ENCODE data around the gene IL19.
"Not testable (repeated sequence)": the region's sequence is repeated elsewhere in the genome, so short reads cannot be mapped to it uniquely, and the experiment has no call there.

The IL19 gene

DNA sequence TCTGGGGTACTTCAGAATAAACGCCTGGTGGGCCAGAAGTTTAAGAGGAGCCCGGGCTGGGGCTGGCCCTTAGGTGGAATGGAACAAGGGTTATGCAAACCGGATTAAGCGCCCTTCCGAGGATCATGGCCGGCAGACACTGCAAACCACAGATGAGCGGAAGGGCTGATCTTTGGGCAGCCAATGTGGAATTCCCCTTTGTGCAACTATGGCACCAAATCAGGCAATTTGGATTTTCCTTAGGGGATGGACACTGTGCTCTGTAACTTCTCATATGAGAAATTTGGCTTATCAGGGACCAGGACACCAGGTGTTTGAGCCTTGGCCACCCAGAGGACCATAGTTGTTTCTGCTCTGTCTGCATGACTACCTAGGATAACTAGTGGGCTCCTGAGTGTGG, 7.5 kb downstream of the IL19 start:
- DNase-seq, result no peak

- not testable (repeated sequence) for DNase-seq
Observed at GRCh38 chr1:206778911-206779310, 8.3 kb downstream of the IL19 start.

GRCh38 chr1:206779638-206780037, 9.1 kb downstream of the IL19 start:
- no peak for DNase-seq

DNA sequence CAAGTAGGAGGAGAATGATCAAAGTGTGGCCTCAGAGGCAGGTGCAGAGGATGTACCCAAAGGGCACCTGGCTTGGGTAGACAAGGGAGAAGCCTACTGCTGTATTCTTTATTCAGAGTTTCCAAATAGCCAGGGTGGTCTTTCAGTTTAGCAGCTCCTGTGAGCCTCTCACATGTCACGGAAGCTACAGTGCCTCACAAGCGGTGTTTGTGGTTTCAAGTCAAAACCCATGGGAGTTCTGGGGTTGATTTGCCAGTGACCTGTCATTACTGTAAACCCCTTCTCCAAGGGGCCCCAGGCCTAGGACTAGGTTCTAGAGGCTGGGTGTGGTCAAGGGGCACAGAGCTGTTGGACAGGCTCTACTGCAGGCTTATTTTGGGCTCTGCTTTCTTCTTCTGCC, 11.9 kb downstream of the IL19 start:
- DNase-seq, result no peak

DNA sequence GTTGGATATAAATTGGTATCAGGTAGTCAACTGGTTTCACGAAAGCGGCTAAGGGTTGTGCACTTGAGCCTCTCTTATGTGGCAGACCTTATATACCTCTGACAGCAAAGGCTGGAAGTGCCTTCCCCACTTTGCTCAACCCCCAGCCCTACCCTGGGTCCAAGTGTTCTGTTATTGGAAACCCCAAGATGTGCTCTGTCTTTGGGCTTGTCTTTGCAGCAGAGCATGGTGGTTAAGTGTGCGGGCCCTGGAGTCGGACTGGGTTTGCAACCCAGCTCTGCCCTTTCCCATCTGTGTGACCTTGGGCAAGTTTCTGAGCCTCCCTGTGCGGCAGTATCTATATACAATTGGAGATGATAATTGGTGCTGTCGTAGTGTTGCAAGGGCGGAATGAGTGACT, 12.9 kb downstream of the IL19 start:
- DNase-seq, result no peak

DNA sequence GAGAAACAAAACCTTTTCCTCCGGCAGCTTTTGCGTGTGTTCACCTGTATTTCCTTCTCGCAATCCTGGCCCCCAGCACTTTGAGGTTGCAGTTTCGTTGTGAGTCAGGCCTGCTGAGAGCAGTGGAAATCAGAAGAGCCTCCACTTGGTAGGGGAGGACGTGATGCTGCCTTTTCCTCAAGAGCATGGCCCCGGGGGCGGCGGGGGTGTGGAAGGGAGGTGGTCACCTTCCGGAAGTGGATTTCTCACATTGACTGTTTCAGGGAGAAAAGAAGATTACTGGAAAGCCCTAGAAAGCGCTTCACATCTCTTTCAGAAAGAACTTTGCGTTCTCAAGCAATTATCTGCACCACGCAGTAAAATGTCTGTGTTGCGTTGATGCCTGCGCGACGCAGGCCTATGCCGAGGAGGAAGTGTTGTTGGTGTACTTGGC, 13.9 kb downstream of the IL19 start:
- no peak for DNase-seq

DNA sequence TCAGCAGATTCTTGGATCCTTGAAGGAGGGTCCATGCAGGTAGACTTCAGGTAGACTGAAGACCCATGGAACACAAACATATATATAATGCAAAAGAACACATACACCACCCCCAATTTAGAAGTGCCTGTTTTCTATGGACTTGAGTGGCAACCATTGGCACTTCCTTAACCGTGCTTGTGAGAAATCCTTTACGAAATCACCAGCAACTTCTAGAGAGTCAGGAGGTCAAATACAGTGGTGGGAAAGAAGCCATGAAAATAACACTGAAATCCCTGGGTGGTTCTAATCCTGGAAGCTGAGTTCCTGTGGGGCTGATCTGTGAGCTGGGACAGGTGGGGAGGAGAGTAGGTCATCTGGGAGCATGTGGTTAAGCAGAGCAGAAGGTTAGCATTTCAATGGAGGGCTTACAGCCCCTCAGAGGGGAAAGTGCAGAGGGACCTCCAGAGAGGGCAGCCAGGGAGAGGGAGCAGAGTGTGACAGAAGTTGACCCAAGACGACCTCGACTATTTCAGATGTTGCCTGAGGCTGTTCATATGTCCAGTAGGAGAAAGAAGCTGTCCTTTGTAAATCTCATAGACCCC, 14.7 kb downstream of the IL19 start:
- no peak for DNase-seq

GRCh38 chr1:206786212-206786886, 15.8 kb downstream of the IL19 start:
- DNase-seq, result no peak

DNA sequence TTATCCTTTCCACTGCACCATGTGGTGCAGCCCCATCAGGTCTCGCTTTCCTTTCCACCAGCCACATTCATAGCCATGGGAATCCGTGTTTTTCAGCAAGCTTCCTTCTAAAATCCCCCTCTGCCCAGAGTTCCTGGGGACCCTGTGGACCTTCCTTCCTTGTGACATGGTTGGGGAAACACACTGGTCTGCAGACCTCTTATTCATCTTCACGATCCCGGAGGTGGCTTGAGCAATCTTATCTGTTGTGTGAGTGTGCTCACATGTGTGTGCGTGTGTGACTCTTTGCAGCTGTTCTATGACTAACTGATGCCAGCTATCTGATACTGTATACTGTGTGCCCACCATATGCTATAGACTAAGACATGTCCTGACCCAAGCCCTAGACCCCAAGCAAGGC, 17.3 kb downstream of the IL19 start:
- no peak for DNase-seq

- DNase-seq, result no peak
Observed at GRCh38 chr1:206788487-206789050, 18.0 kb downstream of the IL19 start.

- DNase-seq, result no peak
Observed at GRCh38 chr1:206790502-206791250, 20.1 kb downstream of the IL19 start.

DNA sequence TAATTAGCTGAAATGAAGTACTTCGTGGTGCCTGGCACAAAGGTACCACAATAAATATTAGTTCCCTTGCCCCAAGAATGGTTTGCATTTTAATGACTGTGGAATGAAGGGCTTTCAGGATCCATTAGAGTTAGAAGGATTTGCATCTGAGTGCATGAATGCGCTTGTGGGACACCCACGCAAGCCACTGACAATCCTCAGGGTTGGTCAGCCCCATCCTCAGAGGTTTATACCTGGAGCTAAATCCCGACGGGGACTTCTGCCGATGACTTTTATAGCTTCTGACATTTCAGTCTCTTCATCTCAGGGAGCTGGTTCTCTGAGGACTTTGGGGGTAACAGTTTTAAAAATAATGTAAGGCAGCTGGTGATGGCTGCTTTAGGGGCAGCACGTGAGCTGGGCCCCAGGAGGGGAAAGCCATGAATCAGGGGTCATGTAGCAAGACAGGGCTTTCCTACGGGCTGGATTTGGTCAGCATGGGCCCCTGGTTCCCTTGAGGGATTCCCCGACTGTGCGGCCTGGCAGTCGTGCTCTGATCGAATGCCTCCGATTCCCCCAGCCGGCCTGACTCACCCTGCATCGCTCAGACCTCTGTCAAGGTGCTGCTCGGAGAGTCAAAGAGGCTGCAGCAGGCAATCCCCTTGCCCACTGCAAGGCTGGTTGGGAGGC, 22.5 kb downstream of the IL19 start:
- no peak for DNase-seq

DNA sequence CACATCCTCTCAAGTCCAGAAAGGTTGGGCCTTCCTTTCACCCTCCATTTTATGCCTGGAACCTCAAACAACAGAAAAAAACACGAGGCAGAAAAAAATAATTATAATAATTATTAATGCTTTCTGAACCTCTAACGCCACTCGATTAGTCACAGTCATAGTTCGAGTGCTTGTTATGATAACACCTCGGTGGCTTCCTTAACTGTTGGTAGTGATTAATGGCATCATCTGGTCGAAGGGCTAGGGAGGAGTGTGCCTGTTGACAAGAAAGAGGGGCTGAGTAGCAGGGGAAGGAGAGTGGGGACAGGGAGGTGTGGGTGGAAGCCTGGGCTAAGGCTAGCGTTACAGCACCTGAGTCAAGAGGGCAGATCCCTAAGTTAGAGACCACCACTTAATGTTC, 23.0 kb downstream of the IL19 start:
- DNase-seq, result no peak

DNA sequence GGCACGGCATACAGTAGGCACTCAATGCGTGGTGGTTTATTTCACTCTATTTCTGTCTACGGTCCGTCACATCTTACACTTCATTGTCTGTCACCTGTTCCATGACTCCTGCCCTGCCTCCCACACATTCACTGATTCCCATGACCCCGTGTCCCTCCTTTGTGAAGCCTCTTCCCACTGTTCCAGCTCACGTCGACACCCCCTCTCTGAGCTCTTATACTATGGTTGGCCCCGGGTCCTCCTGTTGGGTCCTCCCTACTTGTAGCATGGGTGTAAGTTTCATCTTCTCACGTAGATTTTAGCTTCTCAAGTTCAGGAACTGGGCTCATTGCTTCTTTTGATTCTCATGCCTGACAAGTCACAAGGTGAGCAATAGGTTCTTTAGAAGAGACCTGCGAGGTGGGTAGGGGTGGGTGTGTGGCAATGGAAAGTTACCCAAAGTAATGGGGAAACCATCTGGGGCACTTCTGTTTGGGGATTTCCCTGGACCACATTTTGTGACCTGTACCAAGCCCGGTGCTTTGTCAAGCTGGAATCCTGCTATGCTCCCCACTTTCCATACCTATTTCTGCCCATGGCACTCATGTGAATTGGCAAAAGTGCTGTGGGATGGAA, 23.8 kb downstream of the IL19 start:
- no peak for DNase-seq

DNA sequence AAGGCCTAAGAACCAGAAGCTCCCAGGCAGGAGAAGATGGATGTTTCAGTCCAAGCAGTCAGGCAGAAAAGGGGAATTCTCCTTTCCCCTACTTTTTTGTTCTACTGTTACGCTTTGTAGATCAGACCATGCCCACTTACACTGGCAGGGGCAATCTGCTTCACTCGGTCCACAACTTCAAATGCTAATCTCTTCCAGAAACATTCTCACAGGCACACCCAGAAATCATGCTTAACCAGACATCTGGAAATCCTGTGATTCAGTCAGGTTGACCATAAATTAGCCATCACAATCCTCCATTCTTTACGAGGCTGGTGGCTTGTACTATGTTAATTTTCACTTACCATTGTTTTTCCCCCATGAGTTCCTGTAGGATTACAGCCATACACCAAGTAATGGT, 25.5 kb downstream of the IL19 start:
- DNase-seq, result no peak

GRCh38 chr1:206796981-206797402, 26.4 kb downstream of the IL19 start:
- no peak for DNase-seq

DNA sequence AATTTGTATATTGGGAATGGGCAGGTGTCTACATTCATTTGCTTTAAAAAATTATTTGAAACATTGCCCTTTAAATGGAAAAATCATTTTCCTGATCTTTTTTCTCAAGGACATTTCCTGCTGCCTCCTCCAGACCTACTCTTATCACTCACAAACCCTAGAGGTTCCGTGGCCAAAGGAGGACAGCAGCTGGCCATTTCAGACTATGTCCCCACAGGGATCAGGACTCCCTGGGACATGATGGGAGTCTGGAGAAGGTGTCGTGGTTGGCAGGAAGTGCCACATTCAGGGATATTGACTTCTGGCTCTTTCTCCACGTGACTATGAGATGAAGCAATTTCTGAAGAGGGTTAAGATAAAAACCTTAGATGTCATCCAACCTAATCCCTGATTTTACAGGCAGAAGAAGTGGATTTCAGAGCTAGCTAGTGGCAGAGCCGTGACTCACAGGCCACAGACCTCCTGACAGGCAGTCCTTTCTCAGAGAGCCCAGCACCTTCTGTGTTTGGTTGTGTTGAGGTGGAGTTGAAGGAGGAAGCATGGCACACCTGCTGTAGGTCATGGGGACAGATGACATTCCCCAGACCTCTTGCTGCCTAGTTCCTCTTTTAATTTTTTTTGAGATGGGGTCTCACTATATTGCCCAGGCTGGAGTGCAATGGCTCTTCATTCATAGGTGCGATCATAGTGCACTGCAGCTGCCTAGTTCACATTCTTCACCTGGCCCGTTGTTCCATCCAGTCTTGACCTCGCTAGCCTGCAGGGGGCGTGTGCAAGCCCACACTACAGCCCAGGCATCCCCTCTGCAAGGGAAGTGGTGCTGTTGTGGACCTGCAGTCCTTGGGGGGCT, 27.2 kb downstream of the IL19 start:
- DNase-seq, result no peak

GRCh38 chr1:206798384-206798996, 27.9 kb downstream of the IL19 start:
- no peak for DNase-seq

DNA sequence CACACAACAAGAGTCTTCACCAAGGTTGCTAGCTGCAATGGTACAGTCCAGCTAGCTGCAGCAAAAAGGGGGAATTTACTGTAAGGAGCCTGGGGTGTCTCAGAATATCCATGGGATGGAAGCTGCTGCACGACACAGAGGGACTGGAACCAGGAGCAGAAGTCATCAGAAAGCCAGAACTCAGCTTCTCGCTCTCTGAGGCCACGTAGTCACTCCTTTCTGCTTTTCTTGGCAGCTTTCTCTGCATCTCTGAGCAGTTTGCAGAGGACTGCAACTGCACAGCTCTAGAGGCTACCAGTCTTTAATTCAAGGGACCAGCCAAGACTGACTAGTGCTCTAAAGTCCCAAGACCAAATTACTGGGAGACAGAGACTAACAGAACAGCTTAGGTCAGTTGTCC, 28.7 kb downstream of the IL19 start:
- no peak for DNase-seq

GRCh38 chr1:206800411-206800810, 29.8 kb downstream of the IL19 start:
- DNase-seq, result no peak

- DNase-seq, result no peak
Observed at GRCh38 chr1:206800891-206801290, 30.3 kb downstream of the IL19 start.

Measured in NCI-H2081 (cell line).